NB4 (cell line): ENCODE results near the gene PRSS2.

Experiments used
- CTCF ChIP-seq: IDR thresholded peaks from one replicate; pipeline ENCODE4 v1.5.1; 2012; ENCODE audit warnings: low read depth, low read length
- POLR2A ChIP-seq: IDR thresholded peaks from 2 replicates; pipeline ENCODE4 v1.6.1; 2011; ENCODE audit warnings: mild to moderate bottlenecking; ENCODE audit not compliant: insufficient read length; ENCODE audit errors: extremely low read depth

DNA sequence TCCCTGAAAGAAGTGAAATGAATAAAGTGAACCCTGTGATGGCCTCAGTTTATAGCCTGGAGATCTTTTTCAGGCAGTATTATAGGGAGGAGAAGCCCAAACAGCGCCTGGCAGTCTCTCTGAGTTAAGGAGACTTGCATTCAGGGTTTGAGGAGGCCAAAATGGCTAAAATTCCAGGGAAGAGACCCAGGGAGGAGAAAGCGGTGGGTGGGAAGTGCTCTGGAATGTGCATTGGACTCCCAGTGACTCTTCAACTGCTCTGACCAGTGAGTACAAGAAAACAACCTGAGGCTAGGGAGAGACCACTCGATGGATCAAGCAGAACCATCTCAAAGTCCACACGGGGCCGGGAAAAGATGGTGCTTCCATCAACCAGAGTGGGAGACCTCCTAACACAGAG, 48.8 kb downstream of the PRSS2 start:
- TF ChIP-seq POLR2A = no peak
- TF ChIP-seq CTCF = no peak
